Measurements from ENCODE around the gene NPHP4.

- TF ChIP-seq EZH2 (IDR thresholded peaks at IDR 0.05; ENCODE audit: borderline replicate concordance, control insufficient read depth, low read depth, low read length) (no peak), HDAC2 (IDR thresholded peaks at IDR 0.05) (no peak), RELB (IDR thresholded peaks at IDR 0.05; ENCODE audit: low read depth) (no peak), POLR2A (IDR thresholded peaks at IDR 0.05; ENCODE audit: low read depth, low read length) (no peak), SPI1 (IDR thresholded peaks at IDR 0.05; ENCODE audit: borderline replicate concordance, insufficient read depth, low read depth, low read length) (no peak), CTCF (IDR thresholded peaks at IDR 0.05 in 2 of 3, conservative IDR thresholded peaks at IDR 0.05 in 1 of 3; ENCODE audit: control insufficient read depth in 2 of 3, extremely low read depth in 1 of 3, insufficient read depth in 1 of 3, low read depth in 3 of 3, low read length in 3 of 3) (no peak), ATF7 (IDR thresholded peaks at IDR 0.05; ENCODE audit: low read depth) (no peak), SUZ12 (IDR thresholded peaks at IDR 0.05; ENCODE audit: unreplicated experiment) (no peak), LARP7 (IDR thresholded peaks at IDR 0.05) (no peak), REST (IDR thresholded peaks at IDR 0.05; ENCODE audit: low read depth, low read length) (no peak), SMARCA5 (IDR thresholded peaks at IDR 0.05) (no peak), SMAD1 (IDR thresholded peaks at IDR 0.05; ENCODE audit: low read depth, partially characterized antibody) (no peak), JUND (IDR thresholded peaks at IDR 0.05; ENCODE audit: low read depth, low read length) (no peak)
Observed at GRCh38 chr1:5904551-5904950, 87.7 kb downstream of the NPHP4 start.

Data from GM12878 (cell line).